ENCODE results near the gene PSMD8. TPM values are rescaled to one million over a fixed set of nuclear protein-coding genes. Genes with fewer than 3 reads are reported as not detected.

Gene PSMD8
- total RNA-seq (2022) (289 and 311 TPM in 2 replicates), Bru-seq, nascent RNA (percentile 79 among the genes with signal in this experiment), BruChase-seq, experiment 1, labeled RNA remaining after a 6-hour chase (percentile 91 among the genes with signal in this experiment), BruChase-seq, experiment 2, labeled RNA remaining after a 2-hour chase (percentile 80 among the genes with signal in this experiment)
- long read RNA-seq, transcript PSMD8-201 (7 exons, 1,553 nt): major isoform, 809 of 852 reads
- long read RNA-seq, transcript PSMD8-208 (6 exons, 771 nt): minor isoform, 8 of 852 reads
- long read RNA-seq, partial matches to known transcripts: 14 of 852 reads
- long read RNA-seq, other reads (novel, unspliced or antisense): 20 of 852 reads

DNA sequence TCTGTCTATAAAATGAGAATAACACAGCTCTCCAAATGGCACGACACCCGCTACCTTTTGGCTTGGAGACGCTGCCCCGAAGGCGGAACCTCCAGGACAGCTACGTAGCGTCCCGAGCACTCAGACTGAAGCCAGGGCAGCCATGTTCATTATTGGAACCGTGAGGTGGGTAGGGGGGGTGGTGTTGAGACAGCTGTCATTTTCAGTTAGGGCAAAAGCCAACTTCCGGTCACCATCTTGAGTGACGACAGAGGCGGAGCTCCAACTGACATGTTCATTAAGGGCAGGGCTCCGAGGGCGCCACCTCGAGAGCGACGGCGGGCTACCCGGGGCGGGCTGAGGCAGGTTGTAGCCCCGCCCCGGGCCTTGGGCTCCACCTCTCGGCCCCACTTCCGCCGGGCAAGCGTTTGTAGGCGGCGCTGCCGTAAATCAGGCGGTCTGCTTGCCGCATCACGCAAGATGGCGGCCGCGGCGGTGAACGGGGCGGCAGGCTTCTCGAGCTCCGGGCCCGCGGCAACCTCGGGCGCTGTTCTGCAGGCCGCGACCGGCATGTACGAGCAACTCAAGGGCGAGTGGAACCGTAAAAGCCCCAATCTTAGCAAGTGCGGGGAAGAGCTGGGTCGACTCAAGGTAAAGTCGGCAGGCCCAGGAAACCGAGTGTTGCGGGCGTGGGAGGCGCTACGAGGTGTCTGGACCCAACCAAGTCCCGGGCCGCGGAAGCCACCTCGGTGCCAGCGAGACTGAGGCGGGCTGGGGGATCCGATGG lies at the start of gene PSMD8:
PSMD8 (plus strand) TSS at position 240 of the 766 bp plus-strand sequence; CDS start at position 271, 31 bp downstream.
- BruUV-seq (replicated peaks): no TSS peak
- TF ChIP-seq, protein P1, sequence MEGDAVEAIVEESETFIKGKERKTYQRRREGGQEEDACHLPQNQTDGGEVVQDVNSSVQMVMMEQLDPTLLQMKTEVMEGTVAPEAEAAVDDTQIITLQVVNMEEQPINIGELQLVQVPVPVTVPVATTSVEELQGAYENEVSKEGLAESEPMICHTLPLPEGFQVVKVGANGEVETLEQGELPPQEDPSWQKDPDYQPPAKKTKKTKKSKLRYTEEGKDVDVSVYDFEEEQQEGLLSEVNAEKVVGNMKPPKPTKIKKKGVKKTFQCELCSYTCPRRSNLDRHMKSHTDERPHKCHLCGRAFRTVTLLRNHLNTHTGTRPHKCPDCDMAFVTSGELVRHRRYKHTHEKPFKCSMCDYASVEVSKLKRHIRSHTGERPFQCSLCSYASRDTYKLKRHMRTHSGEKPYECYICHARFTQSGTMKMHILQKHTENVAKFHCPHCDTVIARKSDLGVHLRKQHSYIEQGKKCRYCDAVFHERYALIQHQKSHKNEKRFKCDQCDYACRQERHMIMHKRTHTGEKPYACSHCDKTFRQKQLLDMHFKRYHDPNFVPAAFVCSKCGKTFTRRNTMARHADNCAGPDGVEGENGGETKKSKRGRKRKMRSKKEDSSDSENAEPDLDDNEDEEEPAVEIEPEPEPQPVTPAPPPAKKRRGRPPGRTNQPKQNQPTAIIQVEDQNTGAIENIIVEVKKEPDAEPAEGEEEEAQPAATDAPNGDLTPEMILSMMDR (IDR thresholded peaks at IDR 0.05; ENCODE audit: unreplicated experiment): no peak
- CTCF ChIA-PET: interaction anchor here (0.6 to 1.4 kb wide), 14 partner anchors 17 to 405 kb away, joined by 3 to 12 read pairs (median 4); partner anchors contain the start of genes CATSPERG, FAM98C and KCNK6

DNA sequence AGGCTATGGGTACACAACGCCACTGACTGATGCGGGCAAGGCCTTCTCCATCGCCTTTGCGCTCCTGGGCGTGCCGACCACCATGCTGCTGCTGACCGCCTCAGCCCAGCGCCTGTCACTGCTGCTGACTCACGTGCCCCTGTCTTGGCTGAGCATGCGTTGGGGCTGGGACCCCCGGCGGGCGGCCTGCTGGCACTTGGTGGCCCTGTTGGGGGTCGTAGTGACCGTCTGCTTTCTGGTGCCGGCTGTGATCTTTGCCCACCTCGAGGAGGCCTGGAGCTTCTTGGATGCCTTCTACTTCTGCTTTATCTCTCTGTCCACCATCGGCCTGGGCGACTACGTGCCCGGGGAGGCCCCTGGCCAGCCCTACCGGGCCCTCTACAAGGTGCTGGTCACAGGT lies 47.8 kb upstream of the PSMD8 start:
- POLR2A ChIA-PET: no interaction called here
- no peak for DNase-seq (ENCODE audit: unreplicated experiment)
- no TSS peak for BruUV-seq (replicated peaks)

More for the DNA sequence above, at the start of gene PSMD8:
- Mint-ChIP-seq H3K27ac (ENCODE audit: low read depth, unreplicated experiment) (peak within 1 kb of the TSS; percentile 98), H3K4me3 (ENCODE audit: unreplicated experiment) (peak within 1 kb of the TSS; percentile 84), H3K4me1 (ENCODE audit: insufficient read depth, unreplicated experiment) (peaks cover 19% of the 10 kb centered on the region), H3K27me3 (ENCODE audit: insufficient read depth, unreplicated experiment) (no peaks in the 10 kb centered on the region), H3K36me3 (ENCODE audit: insufficient read depth, unreplicated experiment) (peaks cover 32% of the 10 kb centered on the region), H3K9me3 (ENCODE audit: unreplicated experiment) (no peaks in the 10 kb centered on the region)
- DNase-seq (ENCODE audit: unreplicated experiment): peak; percentile 100
- POLR2A ChIA-PET: interaction anchor here (0.6 to 3.8 kb wide), 31 partner anchors 9 to 1061 kb away, joined by 3 to 49 read pairs (median 5); partner anchors contain the start of genes C19orf33, CATSPERG, ECH1 and EIF3K
- intact Hi-C loops (cut with micrococcal nuclease): loop anchor here (1.0 kb wide), 2 partner anchors 13 to 38 kb away; no protein-coding TSS in a partner anchor

GRCh38 chr19:38329651-38330050 lies 44.7 kb upstream of the PSMD8 start:
- POLR2A ChIA-PET: no interaction called here
- intact Hi-C loops (cut with micrococcal nuclease): no loop called here
- no peaks in the 10 kb centered on the region for H3K9me3 Mint-ChIP-seq (ENCODE audit: unreplicated experiment)
- DNase-seq (ENCODE audit: unreplicated experiment): no peak
- no TSS peak for BruUV-seq (replicated peaks)
- CTCF ChIA-PET: interaction anchor here (4.5 to 6.7 kb wide), 2 partner anchors 85 to 95 kb away, joined by 20 to 102 read pairs; no protein-coding TSS in a partner anchor
- TF ChIP-seq, protein P1 (IDR thresholded peaks at IDR 0.05; ENCODE audit: unreplicated experiment): no peak
- H3K4me1 Mint-ChIP-seq (ENCODE audit: insufficient read depth, unreplicated experiment): no peaks in the 10 kb centered on the region
- H3K27me3 Mint-ChIP-seq (ENCODE audit: insufficient read depth, unreplicated experiment): no peaks in the 10 kb centered on the region
- H3K4me3 Mint-ChIP-seq (ENCODE audit: unreplicated experiment): no peak overlapping the region
- no peaks in the 10 kb centered on the region for H3K36me3 Mint-ChIP-seq (ENCODE audit: insufficient read depth, unreplicated experiment)
- no peak overlapping the region for H3K27ac Mint-ChIP-seq (ENCODE audit: low read depth, unreplicated experiment)

More for the DNA sequence above, 47.8 kb upstream of the PSMD8 start:
- H3K4me1 Mint-ChIP-seq (ENCODE audit: insufficient read depth, unreplicated experiment): peaks cover 8% of the 10 kb centered on the region
- no peaks in the 10 kb centered on the region for H3K27me3 Mint-ChIP-seq (ENCODE audit: insufficient read depth, unreplicated experiment)
- no peak overlapping the region for H3K27ac Mint-ChIP-seq (ENCODE audit: low read depth, unreplicated experiment)
- no peaks in the 10 kb centered on the region for H3K9me3 Mint-ChIP-seq (ENCODE audit: unreplicated experiment)
- intact Hi-C loops (cut with micrococcal nuclease): no loop called here
- no peaks in the 10 kb centered on the region for H3K36me3 Mint-ChIP-seq (ENCODE audit: insufficient read depth, unreplicated experiment)
- TF ChIP-seq, protein P1 (IDR thresholded peaks at IDR 0.05; ENCODE audit: unreplicated experiment): no peak
- CTCF ChIA-PET: interaction anchor here (0.7 to 1.9 kb wide), 4 partner anchors 79 to 591 kb away, joined by 3 to 7 read pairs (median 3); no protein-coding TSS in a partner anchor
- H3K4me3 Mint-ChIP-seq (ENCODE audit: unreplicated experiment): no peak overlapping the region

DNA sequence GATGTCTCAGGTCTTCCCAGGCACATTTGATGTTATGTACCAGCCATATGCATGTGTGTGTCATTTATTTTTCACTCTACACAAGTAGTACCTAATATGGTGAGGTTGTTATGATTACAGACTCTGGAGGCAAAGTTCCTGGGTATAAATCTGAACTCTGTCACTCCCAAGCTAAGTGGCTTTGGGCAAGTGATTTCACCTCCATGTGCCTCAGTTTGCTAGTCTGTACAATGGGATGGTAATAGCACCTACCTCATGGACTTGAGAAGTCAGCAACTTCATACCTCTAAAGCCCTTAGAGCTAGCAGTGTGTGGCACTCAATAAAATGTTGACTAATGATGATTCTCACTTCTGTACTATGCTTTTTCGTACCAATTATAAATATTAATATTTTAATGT lies 42.6 kb upstream of the PSMD8 start:
- H3K4me3 Mint-ChIP-seq (ENCODE audit: unreplicated experiment): no peak overlapping the region
- intact Hi-C loops (cut with micrococcal nuclease): no loop called here
- no peak for DNase-seq (ENCODE audit: unreplicated experiment)
- H3K27me3 Mint-ChIP-seq (ENCODE audit: insufficient read depth, unreplicated experiment): no peaks in the 10 kb centered on the region
- no peaks in the 10 kb centered on the region for H3K9me3 Mint-ChIP-seq (ENCODE audit: unreplicated experiment)
- H3K4me1 Mint-ChIP-seq (ENCODE audit: insufficient read depth, unreplicated experiment): peaks cover 3% of the 10 kb centered on the region
- TF ChIP-seq, protein P1 (IDR thresholded peaks at IDR 0.05; ENCODE audit: unreplicated experiment): no peak
- H3K36me3 Mint-ChIP-seq (ENCODE audit: insufficient read depth, unreplicated experiment): peaks cover 3% of the 10 kb centered on the region
- H3K27ac Mint-ChIP-seq (ENCODE audit: low read depth, unreplicated experiment): no peak overlapping the region
- CTCF ChIA-PET: interaction anchor here (0.5 to 6.7 kb wide), 8 partner anchors 8 to 430 kb away, joined by 3 to 102 read pairs (median 4); partner anchors contain the start of gene C19orf33
- POLR2A ChIA-PET: interaction anchor here (0.7 kb wide), 1 partner anchor 42 kb away, joined by 3 read pairs; the partner anchor contains the start of gene PSMD8
- no TSS peak for BruUV-seq (replicated peaks)

Measured in MCF 10A (cell line).